GM19351 (cell line): ENCODE results near the gene E2F4.

ENCODE experiments used
- ATAC-seq: cut with Tn5 transposase; IDR thresholded peaks from one replicate; pipeline ENCODE4 v1.9.1; 2021; ENCODE audit warnings: mild to moderate bottlenecking, moderate library complexity; ENCODE audit not compliant: unreplicated experiment

E2F4 gene

DNA sequence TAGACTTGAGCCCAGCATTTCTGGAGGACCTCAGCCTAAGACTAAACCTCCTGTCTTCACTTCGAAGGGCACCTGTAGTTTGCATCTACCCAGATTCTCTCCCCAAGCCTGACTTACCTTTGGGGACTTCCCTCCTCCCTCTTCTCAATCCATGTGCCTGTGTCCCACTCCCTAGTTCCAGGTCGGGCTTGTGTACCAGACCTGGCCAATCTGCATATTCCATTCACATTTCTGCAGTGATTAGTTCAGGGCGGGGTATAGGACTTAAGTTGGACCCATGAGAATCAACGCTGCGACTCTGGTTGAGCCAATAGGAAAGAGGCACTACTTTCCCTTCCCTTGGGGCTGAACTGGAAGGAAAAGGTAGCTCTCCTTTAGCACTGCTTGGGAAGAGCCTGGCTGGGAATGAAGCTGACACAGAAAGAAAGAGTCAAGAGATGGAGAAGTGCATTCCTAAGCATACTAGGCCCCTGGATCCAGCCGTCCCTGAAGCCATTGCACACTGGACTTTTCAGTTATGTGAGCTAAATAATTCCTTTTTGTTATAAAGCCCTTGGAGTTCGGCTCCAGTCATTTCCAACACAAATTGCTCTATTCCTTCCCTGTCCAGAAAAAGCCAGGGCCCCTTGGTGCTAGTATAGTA lies 34.7 kb upstream of the E2F4 start:
- ATAC-seq, result no peak

- ATAC-seq, result no peak
Measured at GRCh38 chr16:67157892-67158635, 33.9 kb upstream of the E2F4 start.

DNA sequence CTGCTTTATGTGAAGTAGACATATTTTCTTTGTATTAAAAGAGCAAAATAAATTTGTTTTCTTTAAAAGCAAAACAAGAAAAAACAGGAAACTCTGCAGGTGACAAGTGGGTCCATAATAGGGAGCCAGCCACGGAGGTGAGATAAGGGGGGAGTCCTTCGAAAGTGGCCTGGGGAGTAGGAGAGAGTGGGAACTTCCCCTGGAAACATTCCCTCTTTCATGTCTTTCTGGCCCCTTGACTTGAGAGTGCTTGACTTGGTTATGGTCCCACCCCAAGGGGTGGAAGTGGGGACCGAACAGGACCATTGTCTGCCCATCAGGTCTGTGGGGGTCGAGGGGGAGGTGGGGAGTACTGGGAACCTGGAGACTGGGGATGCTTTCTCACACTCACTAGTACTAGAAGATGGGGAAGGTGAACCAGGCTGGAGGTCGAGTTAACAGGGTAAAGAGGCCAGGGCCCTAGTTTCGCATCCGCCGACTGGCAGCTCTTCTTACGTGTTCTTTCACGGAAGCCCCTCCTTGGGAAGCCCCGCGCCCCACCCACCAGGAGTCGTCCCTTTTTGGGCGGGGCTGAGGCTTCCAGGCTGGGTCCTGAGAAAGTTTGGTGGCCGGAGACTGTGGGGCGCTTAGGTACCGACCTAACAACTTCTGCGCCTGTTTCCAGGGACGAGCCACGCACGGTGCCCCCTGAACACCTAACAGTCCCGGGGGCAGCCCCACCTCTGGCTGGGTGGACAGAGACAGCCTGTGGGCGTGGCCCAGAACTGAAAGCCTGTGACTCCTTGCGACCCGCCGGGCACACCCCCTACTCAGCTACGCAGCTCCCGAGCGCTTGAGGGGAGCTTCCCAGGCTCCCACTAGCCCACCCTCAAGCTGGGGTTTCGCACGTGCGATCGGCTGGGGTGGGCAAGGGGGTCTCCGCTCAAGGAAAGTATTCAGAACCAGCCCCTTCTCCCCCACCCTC lies 33.0 kb upstream of the E2F4 start:
- ATAC-seq, result peak; percentile 37

GRCh38 chr16:67161595-67162058 lies 30.3 kb upstream of the E2F4 start:
- no peak for ATAC-seq

- no peak for ATAC-seq
Measured at GRCh38 chr16:67162506-67163163, 29.3 kb upstream of the E2F4 start.

- ATAC-seq, result no peak
Measured at GRCh38 chr16:67163164-67163998, 28.6 kb upstream of the E2F4 start.

- no peak for ATAC-seq
Measured at GRCh38 chr16:67163999-67164558, 27.9 kb upstream of the E2F4 start.

DNA sequence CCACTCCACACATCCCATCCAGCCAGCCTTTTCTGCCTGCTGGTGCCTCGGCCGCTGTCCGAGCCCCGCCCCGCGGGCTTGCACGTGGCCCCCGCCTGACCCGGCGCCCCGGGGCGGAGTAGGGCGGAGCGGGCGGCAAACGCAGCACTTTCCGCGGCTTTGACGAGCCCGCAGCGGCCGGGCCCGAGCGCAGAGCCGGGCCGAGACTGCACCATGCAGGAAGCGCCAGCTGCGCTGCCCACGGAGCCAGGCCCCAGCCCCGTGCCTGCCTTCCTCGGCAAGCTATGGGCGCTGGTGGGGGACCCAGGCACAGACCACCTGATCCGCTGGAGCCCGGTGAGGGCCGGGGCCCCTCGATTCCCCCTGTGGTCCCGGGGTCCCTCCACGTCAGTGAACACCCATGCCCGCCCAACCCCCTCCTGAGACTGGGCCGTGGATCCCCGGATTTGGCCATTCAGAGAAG lies 27.3 kb upstream of the E2F4 start, which contains the start of gene HSF4:
HSF4 (plus strand) TSS at position 147 of the 463 bp plus-strand sequence; CDS start at position 214, 67 bp downstream.
- ATAC-seq, result no peak

- no peak for ATAC-seq
Measured at GRCh38 chr16:67165121-67166078, 26.6 kb upstream of the E2F4 start.

DNA sequence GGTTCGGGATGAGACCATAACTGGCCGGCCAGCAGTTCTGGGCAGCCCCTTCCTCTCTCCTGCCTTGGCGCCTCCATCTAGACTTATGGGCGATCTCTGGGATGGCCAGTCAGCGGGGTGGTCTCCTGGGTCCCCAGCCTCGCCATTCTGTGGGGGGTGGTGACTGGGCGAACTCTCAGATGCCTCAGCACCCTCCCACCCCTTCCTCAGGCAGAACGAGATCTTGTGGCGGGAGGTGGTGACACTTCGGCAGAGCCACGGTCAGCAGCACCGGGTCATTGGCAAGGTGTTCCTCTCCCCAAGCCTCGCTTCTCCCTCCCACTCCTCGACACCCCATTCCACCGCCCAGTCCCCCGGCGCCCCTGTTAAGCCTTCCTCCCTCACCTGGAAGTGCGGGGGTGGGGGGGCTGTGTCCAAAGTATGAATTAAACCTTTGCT lies 25.8 kb upstream of the E2F4 start:
- ATAC-seq, result no peak

- ATAC-seq, result no peak
Measured at GRCh38 chr16:67166598-67167168, 25.3 kb upstream of the E2F4 start.

DNA sequence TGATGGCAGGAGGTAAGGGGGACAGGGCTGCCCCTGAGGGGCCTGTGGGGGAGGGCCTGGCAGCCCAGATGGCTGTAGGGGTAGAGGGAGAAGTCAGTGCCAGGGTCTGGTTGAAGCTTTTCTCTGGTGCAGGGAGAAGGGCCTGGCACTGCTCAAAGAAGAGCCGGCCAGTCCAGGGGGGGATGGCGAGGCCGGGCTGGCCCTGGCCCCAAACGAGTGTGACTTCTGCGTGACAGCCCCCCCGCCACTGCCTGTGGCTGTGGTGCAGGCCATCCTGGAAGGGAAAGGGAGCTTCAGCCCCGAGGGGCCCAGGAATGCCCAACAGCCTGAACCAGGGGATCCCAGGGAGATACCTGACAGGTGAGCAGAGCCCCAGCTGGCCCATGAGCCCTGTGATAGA lies 24.4 kb upstream of the E2F4 start:
- no peak for ATAC-seq

DNA sequence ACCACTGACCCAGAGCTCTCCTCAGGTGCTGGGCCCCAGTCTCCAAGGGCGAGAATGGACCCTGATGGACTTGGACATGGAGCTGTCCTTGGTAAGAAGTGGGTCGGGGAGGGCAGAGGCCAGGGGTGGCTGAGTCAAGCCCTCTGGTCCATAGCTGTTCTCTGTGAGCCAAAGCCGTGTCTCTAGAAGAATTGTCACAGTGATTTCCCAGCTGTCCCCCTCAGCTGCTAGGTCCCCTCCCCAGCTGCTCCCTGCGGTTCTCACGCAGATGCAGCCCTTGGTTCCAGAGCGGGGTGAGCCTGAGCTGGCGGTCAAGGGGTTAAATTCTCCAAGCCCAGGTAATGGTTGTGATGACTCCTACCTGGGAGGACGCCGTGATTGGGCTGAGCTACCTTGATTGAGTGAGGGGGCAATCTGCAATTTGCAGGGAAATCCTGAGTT lies 22.9 kb upstream of the E2F4 start:
- no peak for ATAC-seq

GRCh38 chr16:67169642-67170167 lies 22.2 kb upstream of the E2F4 start:
- no peak for ATAC-seq

- ATAC-seq, result no peak
Measured at GRCh38 chr16:67170168-67170948, 21.6 kb upstream of the E2F4 start, which contains the start of gene NOL3. Gene NOL3 (plus strand): TSS chr16:67170538.

DNA sequence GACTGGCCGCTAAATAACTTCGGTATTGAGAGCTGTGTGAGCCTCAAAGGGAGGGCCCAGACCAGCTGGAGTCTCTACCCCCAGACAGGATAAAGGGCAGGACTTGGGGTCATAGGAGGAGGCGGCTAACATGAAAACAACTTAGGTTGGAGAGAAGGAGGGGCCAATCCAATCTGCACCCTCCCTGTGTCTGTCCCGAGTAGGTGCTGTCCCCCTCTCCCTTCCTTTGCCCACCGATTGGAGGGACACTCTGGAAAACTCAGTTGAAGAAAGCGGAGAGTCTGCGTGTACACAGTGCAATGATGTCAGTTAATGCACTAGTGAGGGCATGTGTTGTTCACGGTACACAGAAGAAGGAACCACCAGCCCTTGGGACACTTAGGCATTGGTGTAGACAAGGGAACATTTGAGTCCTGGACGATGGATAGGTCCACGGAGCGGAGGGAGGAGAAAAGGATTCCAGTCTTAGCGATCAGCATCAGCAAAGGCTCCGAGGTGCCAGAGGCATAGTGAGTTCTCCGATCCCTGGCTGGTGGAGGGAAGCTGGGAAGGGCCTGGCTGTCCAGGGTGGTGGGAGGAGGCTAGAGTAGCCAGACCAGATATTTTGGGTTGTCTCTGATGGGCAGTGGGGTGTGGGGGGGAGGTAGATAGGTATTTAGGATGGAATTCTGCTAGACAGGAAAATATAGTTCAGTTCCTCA lies 20.9 kb upstream of the E2F4 start:
- ATAC-seq, result no peak
